Activated effector memory CD4-positive, alpha-beta T cell treated with Interleukin-2 at 50 U/mL for 16 hours (primary cell): Measurements from ENCODE around the gene WDR75.

Source experiments
- DNase-seq: peaks from one replicate; pipeline ENCODE4 v3.0.0-alpha.2; 2020

The WDR75 gene

DNA sequence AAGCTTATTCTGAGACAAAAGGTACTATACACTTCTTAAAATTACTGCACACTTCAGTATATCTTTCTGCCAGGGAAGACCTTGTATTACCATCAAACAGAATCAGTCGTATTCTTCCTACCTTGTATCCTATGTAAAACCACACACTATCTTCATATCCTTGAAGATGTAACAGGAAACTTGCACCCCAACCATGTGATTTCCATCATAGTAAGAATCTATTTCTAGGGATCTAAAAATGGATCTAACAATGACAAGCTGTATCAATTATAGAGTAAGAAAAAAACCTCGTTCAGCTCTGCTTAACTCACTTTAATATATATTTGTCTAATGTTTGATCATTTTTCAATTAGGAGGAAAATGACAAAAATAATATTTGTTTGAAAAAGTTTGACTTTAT lies 60.2 kb downstream of the WDR75 start:
- DNase-seq = no peak

DNA sequence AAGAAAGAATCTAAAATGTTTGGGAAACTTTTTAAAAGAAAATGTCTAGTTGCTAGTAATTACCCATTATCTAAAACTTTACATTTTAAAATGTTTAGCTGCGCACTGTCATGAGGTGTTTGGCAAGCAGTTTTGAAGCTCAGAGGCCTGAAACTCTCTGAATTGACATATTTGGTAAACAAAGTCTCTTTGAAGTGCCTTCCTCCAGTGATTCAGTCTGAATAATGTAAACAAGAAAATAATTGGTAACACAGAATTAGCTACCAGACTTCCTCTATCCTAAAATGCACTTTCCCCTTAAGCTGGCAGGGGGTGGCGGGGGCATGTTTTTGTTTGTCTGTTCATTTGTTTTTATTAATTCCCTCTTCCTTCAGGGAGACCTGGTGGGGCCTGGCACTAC lies 61.4 kb downstream of the WDR75 start:
- DNase-seq = no peak

DNA sequence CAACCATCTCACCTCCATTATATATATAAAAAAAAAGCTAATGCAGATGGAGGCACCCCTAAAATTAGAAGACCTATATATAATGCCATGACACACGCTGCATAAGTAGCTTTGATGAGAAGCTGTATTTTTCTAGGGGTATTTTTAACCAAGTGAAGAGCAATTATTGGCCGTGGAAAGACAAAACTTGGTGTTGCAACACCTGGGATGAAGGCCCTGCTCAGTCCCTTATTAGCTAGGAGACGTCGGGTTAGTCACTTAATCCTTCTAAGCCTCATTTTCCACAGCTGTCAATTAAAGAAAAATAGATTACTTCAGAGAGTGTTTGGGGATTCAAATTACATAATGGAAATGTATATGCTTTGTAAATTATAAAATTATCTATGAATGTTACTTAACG lies 63.0 kb downstream of the WDR75 start:
- DNase-seq = no peak

DNA sequence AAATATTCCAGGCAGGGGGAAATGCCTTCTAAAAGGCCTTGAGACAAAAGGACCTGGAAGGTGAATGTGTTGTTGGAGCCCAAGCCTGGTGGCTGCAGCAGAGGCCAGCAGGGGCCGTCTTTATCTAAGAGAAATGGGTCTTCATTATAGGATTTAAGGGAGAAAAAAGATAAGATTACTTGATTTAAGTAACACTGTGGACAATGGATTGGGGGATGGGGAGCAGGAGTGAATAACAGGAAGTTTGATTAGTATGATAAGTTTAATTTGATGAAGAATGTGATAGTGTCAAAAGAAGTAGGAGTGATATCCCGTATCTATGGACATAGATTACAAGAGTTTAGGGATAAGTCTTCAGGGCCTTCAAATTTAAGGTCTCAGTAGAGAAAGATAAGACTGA lies 64.2 kb downstream of the WDR75 start:
- no peak for DNase-seq

DNA sequence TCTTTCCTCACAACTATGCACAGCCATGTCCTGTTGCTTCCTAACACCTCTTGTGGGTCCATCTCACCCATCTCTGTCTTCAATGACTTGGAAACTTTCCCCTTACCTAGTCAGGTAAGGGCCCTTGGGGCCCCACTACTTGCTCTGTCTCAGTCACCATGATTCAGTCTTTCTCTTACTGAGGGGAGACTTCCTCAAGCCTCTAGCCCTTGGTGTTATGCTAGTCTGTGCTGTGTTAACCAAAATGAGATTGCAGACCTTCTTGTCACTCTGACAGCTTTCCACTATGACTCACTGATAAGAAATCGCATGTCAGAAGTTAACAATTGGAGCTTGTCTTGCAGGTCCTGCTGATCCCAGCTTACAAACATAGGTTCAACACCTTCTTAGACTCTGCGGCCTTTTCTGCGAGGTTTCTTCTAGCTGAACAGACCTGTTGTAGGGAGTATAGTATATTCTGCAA lies 65.3 kb downstream of the WDR75 start:
- no peak for DNase-seq

DNA sequence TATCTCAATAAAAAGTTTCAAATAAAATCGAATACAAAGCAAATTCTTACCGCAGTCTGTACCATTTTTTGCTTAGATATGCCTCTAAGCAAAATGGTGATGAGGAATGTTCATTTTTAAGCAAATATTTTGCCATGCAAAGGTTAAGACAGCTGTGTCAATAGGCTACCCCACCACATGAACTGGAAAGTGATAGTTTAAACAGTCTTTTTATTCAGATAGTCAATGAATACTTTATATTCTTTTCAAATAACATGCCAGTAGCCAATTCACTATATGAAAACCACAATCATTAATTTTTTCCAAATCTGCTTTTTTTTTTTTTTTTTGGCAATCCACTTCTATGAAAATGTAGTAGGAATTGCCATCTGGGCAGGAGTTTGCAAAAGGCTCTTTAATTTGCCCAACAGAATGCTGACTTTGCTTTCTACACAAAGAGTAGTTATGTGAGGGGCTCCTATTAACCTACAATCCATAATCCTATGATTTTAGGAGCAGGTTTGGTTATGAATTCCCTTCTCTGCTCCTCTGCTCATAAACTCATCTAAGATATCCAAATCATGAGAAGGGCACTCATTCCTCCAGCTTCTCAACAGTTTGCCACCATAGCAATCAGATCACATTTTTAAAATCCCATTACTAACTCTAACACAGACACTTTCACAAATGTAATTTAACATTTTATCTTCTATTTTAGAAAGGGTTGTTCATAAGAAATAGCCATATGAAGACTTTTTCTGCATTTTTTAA lies 70.1 kb downstream of the WDR75 start:
- DNase-seq = no peak

DNA sequence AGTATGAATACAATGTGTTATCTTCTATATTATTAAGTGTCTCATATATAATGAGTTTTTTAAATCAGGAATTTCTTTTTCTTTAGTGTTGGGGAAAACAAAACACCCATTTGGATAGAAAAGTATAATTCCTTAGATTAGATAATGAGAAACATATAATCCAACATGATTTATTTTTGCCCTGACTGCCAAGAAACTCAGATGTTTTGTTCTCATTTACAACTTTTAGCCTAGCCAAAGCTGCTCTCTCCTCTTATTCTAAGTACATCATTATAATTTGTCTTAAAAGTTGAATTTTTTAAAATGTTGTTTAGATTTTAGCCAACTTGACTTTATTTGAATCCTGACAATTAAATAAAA lies 70.7 kb downstream of the WDR75 start:
- DNase-seq = no peak

DNA sequence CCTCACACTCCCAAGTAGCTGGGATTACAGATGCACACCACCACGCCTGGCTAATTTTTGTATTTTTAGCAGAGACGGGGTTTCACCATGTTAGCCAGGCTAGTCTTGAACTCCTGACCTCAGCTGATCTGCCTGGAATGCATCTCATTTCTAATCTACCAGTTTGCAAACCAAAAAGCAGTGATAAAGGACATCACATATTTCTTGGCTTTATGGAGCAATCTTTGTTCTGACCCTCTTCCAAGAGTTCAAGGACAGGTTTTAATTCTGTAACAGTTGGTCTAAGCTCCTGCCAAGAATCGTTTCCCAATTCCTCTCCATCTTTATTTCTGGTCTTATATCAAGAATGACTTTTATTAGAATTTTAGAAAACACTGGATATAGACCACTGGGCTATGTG lies 71.6 kb downstream of the WDR75 start:
- DNase-seq = no peak

DNA sequence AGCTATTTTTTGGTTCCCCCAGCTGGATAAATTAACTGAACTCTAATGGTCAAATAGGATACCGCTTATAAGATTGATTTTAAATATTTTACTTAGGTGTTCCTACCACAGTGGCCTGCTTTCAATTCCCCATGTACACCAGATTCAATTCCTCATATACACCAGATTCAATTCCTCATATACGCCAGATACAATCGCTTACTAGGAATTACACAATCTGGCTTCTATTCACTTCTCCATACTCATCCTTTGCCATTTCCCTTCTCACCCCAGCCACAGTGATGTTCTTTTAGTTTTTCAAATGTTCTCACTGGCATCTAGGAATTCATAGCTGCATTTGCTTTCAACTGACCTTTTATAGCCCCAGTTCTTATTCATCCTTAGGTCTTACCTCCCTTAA lies 72.8 kb downstream of the WDR75 start:
- no peak for DNase-seq

DNA sequence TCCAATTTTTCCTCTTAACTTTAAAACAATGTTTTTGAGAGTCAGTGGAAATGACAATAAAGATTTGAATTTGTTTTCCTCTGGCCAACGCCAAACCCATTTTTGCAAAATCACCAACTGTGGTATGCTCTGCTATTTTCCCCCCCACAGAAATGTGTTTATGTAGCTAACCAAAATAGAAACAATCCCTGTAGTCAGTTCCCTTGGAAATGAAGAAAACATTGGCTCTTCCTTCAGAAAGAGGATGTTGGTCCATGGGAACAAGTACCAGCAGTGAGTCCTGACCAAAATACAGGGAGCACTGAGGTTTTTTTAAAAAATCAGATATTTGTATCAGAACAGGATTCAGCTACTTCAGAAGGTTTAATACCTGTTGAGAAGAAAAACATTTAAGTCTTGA lies 74.0 kb downstream of the WDR75 start:
- DNase-seq = no peak

DNA sequence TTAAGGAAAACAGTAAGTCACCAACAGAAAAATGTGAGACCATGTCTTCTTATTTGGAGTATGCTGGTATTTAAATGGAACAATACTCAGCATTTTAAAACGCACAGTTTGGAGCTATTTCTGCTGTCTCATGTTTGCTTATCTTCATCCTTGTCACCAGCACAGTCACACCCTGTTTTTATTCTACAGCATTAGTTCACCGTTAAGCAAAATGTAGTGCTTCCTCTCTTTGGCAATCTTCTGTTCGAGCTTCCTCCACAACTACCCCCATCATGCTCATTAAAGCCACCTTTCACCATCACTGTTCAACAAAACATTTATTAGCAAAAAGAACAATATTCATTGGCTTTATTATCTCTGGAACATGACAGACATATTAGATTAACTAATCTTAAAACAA lies 75.3 kb downstream of the WDR75 start:
- no peak for DNase-seq

DNA sequence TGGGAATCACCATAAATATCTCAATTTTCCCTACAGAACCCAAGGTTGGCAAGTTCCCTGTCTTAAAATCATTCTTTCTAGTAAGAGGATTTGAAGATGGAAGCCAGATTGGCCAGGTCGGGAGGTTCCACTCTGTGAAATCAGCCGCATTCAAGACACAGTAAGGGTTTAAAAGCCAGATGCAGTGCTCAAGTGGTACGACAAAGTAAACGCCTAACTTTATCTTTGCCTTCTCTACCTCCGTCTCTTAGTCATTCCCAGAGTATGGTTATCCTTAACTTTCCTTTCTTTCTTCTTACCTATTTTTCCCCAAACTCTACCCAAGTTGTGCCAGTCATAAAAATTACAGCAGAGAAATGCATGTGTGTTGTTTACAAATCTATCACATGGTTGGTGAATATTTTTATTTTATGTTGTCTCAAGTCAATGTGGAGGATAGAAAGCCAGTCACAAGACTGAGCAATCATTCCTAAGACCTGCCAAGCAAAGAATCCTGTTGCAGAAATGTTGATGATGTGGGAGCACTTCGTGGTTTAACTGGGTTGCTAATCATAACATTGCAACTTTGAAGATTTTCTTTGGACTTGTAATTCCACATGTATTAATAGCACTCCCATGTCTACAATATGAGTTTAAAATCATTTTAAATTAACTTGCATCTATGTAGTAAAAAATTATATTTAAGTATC lies 76.7 kb downstream of the WDR75 start:
- DNase-seq = no peak

DNA sequence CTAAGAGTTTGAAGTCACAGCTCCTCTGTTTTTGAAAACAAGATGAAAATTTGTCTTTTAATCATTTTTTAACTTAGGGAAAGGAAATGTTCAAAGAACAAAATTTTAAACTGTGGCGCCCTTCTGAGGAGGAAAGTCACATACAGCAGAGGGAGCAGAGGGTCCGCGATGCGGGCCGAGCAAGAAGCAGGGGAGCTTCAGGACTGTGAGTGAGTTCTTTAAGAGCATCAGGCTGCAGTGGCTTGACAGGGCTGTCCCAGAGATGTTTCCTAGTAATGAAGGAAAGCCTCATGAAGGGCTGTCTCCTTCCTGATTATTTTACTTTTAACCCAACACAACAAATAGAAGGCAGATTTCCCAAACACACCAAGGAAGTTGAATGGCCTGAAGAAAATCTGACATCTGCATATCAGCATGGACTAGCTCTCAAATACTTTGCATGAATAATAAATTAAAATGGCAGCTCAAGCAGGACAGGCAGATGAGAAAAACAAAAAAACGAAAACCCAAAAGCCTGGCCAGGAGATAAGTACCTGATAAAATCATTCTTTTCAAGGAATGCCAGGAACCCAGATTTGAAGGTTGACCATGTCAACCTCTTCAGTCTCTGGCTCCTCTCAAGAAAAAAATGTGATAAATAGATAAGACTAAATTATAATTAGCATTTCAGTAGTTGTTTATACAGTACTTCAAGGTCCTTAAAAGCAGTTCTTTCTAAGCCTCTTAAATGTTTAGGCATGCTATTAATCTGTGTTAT lies 78.5 kb downstream of the WDR75 start:
- no peak for DNase-seq

DNA sequence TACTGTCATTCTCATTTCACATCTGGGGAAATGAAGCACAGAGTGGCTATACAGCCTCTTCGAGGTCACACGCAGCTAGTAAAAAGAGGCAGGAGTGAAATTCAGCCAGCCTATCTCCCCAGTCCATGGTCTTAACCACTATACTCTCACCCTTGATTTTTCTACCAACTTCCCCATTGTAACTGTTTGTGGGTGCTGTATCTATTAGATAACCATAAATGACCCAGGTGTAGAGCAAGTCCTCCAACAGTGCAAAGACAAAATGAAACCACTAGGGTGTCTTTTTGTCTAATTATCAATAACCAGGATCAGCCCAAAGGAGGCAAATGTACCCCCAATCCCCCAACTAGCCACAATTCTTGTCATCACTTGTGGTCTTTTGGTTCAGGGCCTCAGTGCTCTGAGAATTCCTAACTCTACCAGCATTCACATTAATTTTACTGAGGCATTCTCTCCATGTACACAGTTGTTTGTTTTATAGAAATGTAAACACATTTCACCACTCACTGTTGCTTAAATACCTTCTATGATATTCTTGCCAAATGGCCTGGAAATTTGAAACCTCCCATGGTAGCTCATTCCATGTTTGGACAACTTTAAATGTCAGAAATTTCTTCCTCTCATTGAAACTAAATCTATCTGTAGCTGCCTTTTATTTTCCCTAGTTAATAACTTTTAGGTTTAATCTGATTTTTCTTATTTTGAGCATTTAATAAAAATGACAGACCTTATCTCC lies 80.6 kb downstream of the WDR75 start:
- DNase-seq = no peak

DNA sequence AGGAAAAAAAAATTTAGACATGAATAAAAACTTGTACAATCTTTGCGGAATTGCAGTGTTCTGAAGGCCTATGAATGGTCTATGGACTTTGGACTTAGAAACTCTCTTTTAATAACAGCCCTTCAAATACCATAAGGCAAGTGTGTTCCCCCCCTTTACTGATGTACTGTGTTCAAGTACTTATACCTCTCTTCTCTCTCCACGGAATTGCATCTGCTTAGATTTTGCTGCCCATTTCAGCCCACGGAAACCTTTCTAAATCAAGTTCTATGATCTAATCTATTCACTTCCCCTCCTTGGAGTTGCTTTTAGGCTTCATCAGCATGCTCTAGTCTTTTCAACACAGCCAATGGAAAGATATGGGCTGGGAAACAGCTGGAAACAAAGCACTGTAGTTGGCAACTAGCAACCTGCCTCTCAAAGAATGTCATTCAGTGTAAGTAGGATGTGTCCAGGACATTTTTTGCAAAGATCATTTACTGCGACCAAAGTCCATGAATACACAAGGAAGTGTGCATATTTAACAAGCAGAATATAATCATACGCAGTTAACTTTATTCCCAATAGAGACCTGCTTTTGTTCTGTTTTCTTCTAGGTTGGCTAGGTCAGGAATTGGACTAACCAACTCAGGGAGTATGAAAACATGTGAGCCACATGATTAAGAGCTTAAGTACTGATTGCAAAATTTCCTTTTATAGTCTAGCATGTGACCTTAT lies 81.3 kb downstream of the WDR75 start:
- no peak for DNase-seq

DNA sequence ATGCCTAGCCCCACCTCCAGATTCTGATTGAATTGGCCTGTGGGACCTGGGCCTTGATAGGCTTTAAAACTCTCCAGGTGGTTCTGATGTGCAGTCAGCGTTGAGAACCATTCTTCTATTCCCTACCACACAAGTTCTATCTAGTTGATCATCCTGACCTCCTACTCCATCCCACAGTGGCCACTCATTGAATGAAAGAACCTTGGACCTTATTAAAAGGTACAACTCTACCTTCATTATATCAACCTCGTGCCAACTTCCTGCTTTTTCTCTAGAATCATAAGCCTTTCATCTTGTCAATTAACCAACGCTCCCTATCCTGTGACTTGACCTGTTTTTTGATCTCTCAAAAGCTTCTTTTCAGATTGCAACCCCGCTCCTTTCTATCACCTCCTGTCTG lies 83.5 kb downstream of the WDR75 start:
- no peak for DNase-seq
